NCI-H2171 treated with DMSO at 0.1 percent for 48 hours (cell line): Measurements from ENCODE around the gene FBXW11.
A peak's percentile ranks its signal among the peaks of the same experiment; 100 is the strongest.
"Not testable (repeated sequence)": the region's sequence is repeated elsewhere in the genome, so short reads cannot be mapped to it uniquely, and the experiment has no call there.

Experiments
- DNase-seq: peaks from one replicate; lab custom pipeline; 2025; lab: John Stamatoyannopoulos, UW

The FBXW11 gene

GRCh38 chr5:171908638-171909037 is 97.8 kb downstream of the FBXW11 start:
- DNase-seq: no peak

- DNase-seq: peak; percentile 50
Measured at GRCh38 chr5:171907725-171908343, 98.6 kb downstream of the FBXW11 start.

DNA sequence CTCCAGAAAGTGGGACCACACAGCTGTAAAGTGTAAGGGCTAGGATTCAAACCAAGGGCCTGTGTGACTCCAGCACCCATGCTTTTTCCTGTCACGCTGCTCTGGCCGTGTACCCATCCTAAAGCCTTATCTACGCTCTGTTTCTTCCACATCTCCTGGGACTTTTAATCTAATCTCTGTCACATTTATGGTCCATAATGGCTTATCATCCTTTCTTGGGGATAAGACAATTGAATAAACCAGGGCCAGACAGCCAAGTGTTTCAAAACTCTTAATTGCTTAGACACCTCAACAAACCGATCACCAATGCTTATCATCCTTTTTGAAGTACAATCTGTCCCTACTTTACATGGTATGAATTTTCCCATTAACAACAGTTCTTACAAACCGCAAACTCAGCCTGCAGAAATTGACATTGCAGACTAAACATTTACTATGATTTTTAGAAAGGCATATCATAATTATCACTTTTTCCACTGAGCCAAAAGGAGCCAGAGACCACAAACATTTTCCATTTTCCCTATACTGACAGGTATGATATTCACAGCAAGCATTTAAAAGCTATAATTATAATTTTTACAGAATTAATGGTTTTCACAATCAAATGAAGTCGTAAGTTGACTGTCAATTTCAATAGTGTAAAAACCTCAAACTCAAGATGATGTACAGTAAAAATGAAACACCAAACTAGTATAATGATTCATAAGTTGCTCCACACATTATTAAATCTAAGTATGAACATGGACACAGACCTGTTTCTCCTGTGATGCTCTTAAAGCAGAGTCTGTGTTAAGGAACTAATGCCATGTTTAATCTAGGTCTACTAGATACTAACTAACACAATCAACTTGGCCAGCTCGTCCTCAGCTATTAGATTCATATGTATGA is 99.5 kb downstream of the FBXW11 start:
- no peak for DNase-seq

DNA sequence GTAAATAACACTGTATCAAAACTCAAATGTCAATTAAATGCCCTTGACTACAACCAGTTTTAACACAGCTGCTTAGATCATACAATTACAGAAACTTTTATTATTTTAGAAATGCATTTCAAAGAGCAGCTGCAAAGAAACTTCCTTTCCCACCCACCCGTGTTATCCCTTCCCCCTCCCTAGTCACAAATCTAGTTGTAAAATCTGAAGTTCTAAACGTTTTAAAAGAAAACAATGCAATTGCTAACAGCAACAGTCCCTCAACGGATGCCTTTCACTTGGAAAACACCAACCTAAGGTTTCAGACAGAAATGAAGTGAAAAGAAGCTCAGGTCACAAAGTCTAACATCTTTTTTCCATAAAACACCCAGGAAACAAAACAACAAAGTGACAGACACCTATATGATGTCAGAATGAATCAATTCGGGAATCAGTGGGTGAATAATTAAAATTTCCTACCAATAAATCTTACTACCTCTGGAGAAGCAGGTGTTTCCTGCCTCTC is 100.3 kb downstream of the FBXW11 start:
- DNase-seq: no peak

GRCh38 chr5:171904886-171905285 is 101.6 kb downstream of the FBXW11 start:
- no peak for DNase-seq

DNA sequence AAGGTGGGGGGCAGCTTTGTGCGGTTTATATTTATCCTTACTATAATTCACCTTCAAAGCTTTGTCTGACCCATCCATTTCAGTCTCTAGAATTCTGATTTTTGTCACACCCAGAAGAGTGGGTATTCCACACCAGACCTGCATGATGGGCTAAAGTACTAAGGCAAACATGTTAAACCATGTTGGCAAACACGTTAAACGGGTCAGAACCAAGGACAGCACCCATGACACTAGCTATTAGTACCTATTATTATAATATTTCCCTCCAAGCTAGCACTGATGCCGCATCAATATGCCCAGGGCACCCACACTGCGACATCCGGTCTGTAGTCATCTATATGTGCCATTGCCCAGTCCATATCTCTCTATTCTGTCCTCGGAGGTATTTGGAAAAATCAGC is 104.7 kb downstream of the FBXW11 start:
- DNase-seq: no peak

GRCh38 chr5:171899792-171900191 is 106.6 kb downstream of the FBXW11 start:
- no peak for DNase-seq

DNA sequence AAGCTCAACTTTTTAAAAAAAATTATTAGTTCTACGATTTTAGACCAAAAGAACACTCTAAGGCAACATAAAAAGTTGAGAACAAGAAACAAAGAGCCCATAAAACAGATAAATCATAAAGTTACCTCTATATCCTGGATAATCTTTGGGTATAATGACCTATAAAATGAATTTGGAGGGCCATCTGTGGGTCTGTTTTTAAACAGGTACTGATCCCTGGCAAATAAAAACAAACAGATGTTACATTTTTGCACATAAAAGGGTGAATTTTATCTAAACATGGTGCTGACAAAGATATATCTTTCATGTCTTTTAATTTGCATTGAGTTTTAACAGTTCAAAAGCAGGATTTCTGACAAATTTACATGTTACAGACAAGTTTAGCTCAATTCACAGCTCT is 107.6 kb downstream of the FBXW11 start:
- DNase-seq: no peak

DNA sequence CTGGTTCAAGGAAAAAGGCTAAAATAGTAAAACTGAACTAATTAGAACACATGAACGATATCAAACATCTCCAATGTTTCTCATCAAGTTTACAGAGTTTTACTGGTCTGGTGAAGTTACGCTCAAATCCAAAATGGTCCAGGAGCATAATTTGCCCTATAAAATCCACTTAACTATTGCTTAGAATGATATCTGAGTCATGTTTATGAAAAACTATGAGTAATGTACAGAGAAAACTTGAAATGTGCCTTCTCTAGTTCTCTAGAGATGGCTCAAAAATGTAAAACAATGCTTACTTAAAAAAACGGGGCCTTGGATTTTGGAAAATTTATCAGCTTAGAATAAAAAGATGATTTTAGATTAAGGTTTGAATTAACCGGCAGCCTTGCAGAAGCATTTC is 108.1 kb downstream of the FBXW11 start:
- DNase-seq: no peak

GRCh38 chr5:171897231-171897630 is 109.2 kb downstream of the FBXW11 start:
- no peak for DNase-seq

DNA sequence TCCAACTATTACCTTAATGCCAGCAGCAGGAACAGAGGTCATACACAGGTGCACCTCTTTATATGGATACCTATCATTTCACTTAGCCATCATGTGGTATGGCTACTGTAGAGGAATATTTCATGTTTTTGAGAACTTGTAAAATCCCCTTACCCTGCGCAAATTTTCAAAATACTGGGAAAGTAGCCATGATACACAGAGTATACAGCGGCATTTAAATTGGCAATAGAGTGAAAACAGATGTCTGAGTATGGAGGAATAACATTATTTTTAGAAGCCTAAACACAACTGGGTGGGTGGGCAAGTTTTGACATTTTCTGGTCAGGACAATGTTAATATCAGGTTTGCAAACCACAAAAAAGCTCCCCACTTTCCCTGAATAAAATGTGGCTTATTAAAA is 111.4 kb downstream of the FBXW11 start:
- DNase-seq: no peak

DNA sequence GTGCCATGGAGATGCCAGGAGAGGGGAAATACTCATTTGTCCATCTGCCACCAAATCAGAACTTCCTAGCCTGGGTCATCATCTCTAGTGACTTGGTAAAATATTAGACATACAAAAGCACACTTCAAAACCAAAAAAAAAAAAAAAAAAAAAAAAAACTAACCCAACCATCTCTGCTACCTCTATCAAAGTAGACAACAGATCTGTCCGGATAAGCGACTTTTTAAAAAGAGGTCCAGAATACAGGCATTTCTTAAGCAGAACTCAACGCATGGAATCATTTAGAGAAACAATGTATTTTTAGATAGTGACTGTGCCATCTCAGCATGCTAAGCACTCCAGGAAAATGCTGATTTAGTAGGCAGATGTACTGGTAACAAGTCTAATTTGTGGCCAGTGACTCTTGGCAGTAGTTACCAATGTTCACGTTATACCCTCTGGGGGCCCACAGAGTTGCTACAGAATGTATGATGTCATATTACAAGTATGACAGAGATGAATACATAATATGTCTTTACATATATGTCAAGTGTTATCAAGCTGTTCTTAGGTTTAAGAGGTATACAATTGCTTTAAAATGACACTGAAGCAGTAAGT is 113.0 kb downstream of the FBXW11 start:
- DNase-seq: no peak

DNA sequence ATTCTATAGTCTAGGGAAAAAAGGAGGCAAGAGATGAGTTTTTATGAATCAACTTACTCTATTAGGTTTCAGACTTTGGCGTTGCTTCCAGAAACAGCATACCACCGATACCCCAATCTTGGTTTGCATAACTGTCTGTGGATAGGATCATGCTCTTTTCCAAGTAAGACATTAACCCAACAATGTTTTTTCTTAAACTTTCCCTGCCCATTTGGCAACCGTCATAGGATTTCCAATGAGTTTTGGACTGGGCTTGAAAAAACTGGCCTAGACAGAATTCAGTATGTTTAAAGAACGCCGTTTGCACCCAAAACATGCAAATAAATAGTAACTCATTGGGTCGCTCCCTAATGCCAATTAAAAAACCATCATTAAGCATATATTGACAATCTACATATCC is 114.8 kb downstream of the FBXW11 start:
- no peak for DNase-seq

DNA sequence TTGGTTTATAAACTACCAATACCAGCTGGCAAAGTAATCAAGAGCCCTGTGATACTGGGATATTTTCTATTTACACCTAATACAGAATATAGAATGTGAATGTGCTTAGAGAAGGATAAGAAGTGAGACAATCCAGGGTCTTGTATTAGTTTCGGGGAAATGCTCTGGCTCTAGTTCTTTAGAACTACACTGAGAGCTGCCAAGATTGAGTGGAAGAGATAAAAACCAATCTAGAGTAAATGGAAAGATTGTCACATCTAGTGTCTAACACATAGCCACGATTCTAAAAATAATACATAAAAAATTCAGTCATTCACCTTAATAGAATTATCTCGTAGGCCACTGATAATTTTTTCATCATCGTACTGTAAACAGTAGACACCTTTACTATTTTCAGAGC is 115.3 kb downstream of the FBXW11 start:
- DNase-seq: no peak

DNA sequence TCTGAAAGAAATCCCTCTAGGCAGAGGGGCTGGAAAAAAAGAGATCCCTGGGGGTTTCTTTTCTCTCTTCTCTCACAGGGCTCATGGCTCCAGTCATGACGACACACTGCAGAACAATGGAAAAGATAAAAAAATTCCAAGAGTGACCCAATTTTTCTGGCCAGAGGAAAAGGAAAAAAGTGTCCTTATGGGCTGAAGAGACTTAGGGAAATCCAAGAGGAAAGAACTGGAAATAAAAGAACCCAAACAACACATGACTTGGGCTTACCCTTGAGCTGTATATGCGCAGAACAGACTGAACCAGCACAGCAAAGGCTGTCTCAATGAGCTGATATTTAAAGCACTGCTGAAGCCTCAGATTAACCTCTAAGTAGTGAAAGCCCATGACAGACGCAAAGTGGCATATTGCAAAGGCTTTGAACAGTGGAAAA is 118.4 kb downstream of the FBXW11 start:
- no peak for DNase-seq

- DNase-seq: not testable (repeated sequence)
Measured at GRCh38 chr5:171886037-171886436, 120.4 kb downstream of the FBXW11 start.

DNA sequence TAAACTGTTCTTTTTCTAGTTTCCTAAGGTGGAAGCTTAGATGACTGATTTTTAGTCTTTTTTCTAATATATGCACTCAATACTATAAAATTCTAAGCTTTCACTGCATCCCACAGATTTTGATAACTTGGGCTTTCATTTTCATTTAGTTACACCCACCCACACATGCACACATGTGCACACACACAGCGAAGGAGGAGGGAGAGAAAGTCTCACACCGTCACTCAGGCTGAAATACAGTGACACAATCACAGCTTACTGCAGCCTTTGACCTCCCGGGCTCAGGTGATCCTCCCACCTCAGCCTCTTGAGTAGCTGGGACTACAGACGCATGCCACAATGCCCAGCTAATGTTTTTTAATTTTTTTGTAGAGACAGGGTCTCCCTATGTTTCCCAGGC is 124.3 kb downstream of the FBXW11 start:
- DNase-seq: no peak

DNA sequence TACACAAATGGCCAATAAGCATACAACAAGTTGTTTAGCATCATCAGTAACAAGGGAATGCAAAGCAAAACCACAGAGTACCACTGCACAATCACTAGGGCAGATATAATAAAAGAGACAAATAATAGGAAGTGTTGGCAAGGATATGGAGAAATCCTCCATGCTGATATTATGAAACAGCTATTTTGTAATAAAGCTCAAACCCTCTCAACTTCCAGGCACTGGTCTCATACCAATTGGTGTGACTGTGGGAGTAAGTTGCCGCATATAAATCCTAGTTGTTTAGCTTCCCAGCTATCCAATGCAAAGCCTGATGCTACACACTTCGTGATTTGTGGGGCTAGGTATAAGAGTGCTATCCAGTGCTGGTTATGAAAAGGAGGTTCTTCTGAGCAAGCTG is 132.2 kb downstream of the FBXW11 start:
- DNase-seq: no peak

- no peak for DNase-seq
Measured at GRCh38 chr5:171872666-171873065, 133.8 kb downstream of the FBXW11 start.

- DNase-seq: no peak
Measured at GRCh38 chr5:171871711-171872110, 134.7 kb downstream of the FBXW11 start.

DNA sequence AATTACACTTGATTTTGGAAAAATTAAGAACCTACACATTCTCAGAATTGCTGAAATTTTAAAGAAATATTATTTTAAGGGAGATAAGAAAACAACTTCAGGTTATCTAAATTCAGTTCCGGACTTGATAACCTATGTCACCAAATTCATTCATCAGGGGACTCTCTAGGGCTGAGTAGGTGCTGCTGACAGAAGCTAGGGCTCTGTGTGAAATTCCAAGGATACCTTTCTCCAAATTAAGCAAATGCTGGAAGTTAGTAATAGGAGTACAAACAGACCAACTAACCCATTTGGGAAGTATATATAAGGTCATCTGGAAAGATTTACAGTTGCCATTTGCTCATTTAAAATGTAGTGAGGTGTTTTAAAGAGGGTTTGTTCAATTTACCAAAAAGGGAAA is 136.5 kb downstream of the FBXW11 start:
- DNase-seq: no peak

DNA sequence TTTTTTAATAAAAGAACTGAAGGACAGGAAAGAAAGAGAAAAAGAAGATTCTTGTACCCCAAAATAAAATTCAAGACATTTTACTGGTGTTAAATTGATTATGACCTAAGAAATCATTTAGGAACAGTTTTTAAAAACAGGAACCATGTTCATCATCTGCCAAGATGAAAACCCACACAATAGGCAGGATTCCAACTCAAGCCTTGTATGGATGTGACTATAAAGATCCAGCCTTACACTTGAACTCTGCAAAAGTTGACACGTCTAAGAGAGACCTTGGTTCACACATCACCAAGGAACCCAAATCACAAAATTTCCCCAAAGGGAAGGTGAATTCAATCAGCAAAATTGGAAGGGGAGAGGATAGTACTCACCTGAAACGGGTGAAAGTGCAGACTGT is 138.2 kb downstream of the FBXW11 start:
- no peak for DNase-seq

DNA sequence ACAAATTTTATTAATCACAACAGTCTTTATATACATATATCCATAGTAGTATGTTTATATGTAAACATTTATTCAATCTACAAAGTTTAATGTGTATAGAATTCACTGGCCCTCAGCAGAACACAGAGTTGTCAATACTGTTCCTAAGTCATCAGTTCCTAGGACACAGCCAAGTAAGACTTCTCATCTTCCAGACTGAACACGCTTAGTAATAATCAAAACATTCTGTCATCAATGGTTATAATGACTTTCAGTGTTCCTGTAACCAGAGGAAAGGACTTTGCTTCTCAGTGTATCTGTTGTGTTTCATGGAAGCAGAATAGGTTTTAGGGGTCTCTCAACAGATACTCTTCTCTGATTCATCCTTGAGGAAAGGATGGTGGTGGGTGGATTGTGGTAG is 138.7 kb downstream of the FBXW11 start:
- DNase-seq: no peak
